GM12878 (cell line): ENCODE measurements around the gene CSF3.

Source experiments
- TF ChIP-seq, protein P1 (sequence below): IDR thresholded peaks from 2 replicates; pipeline ENCODE4 v1.6.1; 2012; ENCODE audit warnings: improper control_type of control experiment, low read depth, low read length; ENCODE audit not compliant: insufficient replicate concordance
- TF ChIP-seq, protein P2 (sequence below), 3 experiments: IDR thresholded peaks in 2 of 3; conservative IDR thresholded peaks in 1 of 3; 2 replicates each; pipeline ENCODE4 v1.5.1; 2011; ENCODE audit warnings: low read depth in 3 of 3, low read length in 3 of 3, mild to moderate bottlenecking in 3 of 3, control low read depth in 2 of 3, moderate library complexity in 2 of 3, inconsistent platforms in 1 of 3, mixed read lengths in 1 of 3; ENCODE audit not compliant: control insufficient read depth in 2 of 3, insufficient read depth in 1 of 3; ENCODE audit errors: extremely low read depth in 1 of 3

DNA sequence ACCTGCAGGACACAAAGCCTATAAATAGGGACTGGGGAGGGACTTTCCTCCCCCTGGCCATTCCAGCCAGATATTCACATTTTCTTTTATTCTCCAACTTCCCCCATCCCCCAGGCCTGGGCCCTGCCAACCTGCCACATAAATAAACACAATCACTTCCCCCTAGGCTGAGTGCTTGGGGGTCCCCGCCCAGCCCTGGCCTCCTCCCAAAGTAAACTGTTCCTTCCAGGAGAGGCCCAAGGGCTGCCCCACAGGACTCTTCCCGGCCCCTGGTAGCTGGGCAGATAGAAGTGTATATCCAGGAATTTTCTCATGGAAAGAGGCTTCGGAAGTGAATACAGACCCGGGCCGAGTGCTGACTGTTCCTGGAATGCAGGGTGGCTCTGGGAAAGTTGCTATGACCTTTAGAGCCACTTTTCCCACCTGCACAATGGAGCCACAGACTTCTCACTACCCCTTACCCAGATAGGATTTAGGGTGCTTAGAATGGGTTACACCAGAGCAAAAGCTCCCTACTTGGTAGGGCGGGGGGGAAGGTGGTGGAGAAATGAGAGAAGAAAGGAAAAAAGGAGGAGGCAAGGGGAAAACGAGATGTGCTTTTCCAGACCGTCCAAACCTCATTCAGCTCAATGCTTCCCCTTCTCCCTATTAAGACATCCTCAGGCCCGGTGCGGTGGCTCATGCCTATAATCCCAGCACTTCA is 8.5 kb downstream of the CSF3 start:
- TF ChIP-seq, protein P1, sequence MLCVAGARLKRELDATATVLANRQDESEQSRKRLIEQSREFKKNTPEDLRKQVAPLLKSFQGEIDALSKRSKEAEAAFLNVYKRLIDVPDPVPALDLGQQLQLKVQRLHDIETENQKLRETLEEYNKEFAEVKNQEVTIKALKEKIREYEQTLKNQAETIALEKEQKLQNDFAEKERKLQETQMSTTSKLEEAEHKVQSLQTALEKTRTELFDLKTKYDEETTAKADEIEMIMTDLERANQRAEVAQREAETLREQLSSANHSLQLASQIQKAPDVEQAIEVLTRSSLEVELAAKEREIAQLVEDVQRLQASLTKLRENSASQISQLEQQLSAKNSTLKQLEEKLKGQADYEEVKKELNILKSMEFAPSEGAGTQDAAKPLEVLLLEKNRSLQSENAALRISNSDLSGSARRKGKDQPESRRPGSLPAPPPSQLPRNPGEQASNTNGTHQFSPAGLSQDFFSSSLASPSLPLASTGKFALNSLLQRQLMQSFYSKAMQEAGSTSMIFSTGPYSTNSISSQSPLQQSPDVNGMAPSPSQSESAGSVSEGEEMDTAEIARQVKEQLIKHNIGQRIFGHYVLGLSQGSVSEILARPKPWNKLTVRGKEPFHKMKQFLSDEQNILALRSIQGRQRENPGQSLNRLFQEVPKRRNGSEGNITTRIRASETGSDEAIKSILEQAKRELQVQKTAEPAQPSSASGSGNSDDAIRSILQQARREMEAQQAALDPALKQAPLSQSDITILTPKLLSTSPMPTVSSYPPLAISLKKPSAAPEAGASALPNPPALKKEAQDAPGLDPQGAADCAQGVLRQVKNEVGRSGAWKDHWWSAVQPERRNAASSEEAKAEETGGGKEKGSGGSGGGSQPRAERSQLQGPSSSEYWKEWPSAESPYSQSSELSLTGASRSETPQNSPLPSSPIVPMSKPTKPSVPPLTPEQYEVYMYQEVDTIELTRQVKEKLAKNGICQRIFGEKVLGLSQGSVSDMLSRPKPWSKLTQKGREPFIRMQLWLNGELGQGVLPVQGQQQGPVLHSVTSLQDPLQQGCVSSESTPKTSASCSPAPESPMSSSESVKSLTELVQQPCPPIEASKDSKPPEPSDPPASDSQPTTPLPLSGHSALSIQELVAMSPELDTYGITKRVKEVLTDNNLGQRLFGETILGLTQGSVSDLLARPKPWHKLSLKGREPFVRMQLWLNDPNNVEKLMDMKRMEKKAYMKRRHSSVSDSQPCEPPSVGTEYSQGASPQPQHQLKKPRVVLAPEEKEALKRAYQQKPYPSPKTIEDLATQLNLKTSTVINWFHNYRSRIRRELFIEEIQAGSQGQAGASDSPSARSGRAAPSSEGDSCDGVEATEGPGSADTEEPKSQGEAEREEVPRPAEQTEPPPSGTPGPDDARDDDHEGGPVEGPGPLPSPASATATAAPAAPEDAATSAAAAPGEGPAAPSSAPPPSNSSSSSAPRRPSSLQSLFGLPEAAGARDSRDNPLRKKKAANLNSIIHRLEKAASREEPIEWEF = no peak
- TF ChIP-seq, protein P2, sequence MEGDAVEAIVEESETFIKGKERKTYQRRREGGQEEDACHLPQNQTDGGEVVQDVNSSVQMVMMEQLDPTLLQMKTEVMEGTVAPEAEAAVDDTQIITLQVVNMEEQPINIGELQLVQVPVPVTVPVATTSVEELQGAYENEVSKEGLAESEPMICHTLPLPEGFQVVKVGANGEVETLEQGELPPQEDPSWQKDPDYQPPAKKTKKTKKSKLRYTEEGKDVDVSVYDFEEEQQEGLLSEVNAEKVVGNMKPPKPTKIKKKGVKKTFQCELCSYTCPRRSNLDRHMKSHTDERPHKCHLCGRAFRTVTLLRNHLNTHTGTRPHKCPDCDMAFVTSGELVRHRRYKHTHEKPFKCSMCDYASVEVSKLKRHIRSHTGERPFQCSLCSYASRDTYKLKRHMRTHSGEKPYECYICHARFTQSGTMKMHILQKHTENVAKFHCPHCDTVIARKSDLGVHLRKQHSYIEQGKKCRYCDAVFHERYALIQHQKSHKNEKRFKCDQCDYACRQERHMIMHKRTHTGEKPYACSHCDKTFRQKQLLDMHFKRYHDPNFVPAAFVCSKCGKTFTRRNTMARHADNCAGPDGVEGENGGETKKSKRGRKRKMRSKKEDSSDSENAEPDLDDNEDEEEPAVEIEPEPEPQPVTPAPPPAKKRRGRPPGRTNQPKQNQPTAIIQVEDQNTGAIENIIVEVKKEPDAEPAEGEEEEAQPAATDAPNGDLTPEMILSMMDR (IDR thresholded peaks at IDR 0.05 in 2 of 3, conservative IDR thresholded peaks at IDR 0.05 in 1 of 3; ENCODE audit: control insufficient read depth in 2 of 3, extremely low read depth in 1 of 3, insufficient read depth in 1 of 3, low read depth in 3 of 3, low read length in 3 of 3) = no peak
